NK-92 (cell line): ENCODE results near the gene PITPNM3.

Experiments used
- DNase-seq: peaks from one replicate; lab custom pipeline; 2025; ENCODE audit not compliant: unreplicated experiment; lab: John Stamatoyannopoulos, UW

The PITPNM3 gene

DNA sequence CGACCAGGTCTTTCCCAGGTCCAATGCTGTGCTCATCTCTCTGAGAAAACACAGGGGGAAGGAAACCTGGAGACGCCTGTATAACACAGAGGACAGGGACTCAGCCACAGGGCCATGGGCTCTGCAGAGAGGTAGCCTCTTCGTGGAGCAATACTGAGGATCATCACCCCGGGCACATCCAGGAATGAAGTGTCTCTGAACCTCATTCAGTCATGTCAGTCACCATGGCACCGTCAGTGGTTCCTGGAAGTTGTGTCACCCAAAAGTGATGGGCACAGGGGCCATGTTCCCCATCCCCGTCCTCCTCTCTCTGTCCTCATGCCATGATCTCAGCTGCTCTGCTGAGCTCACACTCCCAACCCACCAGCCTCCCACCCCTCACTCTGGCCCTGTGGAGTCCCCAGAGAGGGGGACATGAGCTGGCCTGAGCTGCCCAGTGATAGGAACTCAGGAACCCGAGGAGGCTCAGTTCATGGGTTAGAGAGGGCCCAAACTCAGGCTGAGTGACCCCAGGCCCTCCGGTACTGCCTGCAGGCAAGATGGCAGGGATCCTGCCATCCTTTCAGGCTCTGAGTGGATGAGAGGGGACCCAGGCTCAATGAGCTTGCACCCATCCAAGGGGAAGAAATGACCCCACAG, 53.4 kb downstream of the PITPNM3 start:
- DNase-seq: no peak

- no peak for DNase-seq
Measured at GRCh38 chr17:6502142-6502541, 54.2 kb downstream of the PITPNM3 start.

GRCh38 chr17:6501359-6501758, 55.0 kb downstream of the PITPNM3 start:
- DNase-seq: no peak

DNA sequence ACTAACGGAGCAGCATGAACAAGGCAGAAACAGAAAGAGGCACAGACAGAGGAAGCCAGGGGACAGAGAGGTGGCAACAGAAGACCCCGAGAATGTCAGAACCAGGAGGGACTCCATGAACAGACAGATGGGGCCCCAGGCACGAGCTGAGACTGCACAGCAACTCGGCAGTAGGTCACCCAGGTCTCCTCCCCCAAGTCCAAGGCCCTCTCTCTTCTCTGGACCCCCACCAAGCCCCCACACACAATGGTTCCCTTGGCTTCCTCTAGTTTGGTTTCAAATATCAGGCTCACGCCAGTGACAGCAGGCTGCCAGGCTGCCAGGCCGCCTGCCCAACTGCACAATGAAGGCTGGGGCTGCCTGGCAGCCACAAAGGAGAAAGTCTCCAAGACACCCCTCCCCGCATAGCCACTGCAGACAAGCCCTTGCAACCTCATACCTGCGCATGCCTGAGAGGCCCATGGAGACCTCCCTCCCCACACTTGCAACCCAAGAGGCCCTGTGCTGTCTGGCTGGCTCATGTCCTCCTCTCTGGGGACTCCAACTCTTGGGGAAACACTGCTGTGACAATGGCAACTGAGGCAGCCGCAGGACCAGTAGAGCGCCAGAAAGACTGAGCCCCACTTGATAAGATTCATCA, 57.3 kb downstream of the PITPNM3 start:
- DNase-seq: no peak

- DNase-seq: no peak
Measured at GRCh38 chr17:6498356-6498755, 58.0 kb downstream of the PITPNM3 start.

- no peak for DNase-seq
Measured at GRCh38 chr17:6497496-6498221, 58.7 kb downstream of the PITPNM3 start.

DNA sequence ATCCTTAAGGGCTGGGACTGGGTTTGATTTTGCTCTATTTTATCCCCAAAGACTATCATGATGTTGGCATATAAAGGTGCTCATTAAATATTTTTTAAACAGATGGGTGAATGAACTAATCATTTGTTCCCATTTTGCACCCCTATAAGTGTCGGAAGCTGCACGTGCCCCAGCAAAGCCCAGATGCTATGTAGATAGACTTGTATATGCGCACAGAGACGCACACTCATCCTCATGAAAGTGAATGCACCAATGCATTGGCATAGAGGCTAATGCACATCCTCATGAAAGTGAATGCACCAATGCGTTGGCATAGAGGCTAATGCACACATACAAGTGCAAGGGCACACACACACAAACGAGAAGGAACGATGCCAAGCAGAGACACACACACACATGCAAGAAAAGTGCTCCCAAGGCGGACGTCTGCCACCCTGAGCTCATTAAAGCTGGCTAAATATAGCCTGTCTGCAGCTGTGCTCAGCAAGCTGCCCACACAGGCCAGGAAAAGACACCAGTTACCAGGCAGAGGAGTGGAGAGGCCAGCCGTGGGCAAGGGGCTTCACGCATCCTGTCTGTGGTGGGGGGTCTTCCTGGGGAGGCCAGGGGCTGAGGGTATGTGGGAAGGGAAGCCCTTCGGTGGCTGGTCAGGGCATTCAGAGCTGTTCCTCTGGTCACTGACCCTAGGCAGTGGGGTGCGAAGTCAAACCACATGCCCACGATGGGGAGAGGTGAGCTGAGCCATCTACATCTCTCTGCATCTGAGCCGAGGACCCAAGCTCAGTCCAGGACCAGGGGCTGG, 59.5 kb downstream of the PITPNM3 start:
- DNase-seq: no peak

- no peak for DNase-seq
Measured at GRCh38 chr17:6496116-6496481, 60.3 kb downstream of the PITPNM3 start.

DNA sequence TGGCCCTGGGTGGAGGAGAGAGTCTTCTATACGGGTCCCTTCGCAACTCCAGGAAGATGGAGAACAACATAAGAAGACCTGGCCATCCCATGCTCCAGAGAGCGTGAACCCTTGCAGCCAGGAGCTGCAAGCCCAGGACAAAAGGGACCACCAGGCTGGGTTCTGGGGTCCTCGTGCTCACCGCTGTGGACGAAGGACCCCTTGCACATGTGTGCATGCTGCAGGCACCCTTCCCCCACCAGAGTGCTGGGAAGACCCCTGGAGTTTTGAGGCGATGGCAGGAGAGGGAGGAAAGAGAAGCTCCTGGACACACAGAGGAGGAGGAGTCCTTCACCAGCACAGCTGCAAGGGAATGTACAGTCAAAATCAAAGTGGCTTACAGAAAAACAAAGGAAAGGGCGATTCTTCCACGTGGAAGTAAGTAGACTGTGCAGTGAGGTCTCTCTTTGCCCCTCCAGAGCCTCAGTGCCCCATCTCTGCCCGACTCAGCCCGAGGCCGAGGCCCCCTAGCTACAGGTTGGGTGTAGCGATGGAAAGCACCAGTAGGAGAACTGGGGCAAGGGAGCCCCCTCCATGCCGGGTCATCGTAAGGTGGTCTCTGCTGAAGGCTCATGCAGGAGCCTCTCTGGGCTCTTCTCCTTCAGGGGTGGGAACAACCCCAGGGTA, 60.8 kb downstream of the PITPNM3 start:
- DNase-seq: no peak

DNA sequence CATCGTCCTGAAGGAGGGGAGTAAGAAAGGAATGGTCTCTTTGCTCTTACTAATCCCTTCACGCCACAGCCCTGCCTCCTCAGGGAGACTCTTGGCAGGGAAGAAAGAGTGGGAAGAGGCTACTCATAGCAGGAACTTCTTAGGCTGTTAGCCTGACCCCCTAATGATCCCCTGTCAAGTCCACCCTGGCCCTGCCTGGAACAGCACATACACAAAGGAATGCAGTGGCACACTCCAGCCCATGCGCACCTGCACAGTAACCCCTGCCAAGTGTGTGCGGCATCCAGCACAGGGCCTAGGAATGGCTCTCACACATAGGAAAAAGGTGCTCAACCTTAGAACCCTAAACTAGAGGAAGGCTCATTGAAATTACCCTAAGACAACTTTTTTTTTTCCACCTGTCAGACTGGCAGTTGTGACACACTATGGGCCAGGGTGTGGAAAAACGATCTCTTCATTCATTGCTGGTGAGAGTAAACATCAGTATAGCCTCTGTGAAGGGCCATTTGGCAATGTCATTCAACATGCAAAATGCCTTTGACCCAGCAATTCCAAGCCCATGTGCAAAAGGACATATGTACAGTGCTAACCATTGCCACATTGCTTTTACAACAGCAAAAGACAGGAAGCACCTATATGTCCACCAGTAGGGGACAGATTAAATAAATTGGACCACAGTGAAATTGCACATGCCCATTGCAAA, 62.0 kb downstream of the PITPNM3 start:
- DNase-seq: no peak

DNA sequence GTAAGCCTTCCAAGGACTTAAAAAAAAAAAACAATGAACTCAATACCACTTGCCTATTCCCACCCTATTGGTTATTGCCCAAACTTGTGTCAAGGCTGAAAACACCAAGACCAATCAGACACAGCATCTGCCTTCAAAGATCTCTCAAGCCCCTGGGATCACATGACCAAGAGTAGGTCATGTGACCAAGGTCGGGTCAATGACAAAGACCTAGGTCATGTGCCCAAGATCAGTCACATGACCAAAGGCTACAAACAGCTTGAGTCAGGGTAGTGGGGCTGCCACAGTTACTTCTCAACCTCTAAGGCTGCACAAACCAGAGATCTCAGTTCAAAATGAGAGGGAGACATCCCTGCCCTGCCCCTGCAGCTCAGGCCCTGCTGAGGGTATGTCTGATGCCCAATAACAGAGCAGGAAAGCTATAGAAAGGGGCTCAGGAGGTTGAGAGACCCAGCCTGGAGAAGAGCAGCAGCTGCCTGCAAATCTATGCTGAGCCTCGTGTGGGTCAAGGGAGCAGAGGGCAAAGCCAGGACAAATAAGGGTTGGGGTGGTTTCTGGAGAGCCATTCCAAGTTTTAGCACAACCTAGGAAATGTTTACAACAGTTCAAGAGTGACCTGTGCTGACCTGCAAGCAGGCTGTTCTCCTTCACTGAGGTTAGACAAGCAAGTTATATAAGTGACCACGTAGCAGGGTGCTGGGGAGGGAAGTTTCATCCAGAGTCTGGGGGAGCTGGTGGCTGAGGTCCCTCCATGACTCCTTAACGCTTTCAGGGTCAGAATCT, 63.3 kb downstream of the PITPNM3 start:
- DNase-seq: no peak

DNA sequence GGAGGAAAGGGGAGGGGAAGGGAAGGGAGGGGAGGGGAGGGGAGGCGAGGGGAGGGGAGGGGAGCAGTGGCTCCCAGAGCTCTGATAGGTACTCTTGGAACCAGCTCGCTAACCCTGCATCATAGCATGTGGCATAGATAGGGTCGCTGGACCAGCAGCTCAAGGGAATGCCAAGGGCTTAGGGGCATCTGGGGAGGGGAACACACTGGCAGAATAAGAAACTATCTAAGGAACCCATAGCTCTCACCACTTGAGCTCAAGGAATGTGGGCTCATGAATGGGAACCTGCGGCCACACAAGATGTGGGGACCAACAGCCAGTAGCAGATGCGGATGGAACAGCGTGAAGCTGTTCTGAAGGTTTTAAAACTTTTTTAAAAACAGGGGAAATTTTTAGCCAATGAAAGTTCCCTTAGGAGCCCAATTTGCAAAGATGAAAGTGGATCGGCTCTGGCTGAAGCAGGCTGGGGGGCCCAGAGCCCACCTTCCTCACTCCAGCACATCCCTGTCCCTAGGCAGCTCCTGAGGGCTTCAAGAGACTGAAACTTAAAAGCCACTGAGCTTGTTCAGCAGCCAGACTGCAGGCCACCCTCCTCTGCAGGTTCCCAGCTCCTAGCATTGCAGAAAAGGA, 65.2 kb downstream of the PITPNM3 start:
- no peak for DNase-seq

- DNase-seq: no peak
Measured at GRCh38 chr17:6489016-6489550, 67.3 kb downstream of the PITPNM3 start.

DNA sequence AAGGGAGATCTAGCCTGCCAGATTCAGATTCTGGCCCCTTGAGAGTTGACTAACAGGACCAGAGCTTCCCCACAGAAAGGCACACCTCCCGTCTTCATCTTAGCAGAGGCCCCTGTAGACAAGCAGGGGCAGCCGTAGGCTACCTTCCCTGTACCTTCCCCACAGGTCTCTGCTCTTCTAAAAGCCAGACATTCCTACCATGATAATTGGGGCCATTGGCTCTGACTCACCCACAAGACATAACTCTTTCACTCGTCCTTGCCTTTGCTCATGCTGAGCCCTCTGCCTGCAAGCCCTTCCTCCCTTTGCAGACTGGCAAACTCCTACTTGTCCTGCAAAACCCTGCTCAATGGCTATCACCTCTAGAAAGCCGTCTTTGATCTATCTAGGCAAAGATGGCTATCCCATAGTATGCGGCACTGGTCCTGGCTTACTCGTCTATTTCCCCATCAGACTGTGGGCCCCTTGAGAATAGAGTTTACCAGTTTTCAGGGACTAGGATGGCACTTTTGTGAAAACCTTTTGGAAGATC, 68.3 kb downstream of the PITPNM3 start:
- no peak for DNase-seq

GRCh38 chr17:6487251-6488007, 68.9 kb downstream of the PITPNM3 start:
- DNase-seq: no peak

GRCh38 chr17:6485646-6486412, 70.5 kb downstream of the PITPNM3 start:
- no peak for DNase-seq

DNA sequence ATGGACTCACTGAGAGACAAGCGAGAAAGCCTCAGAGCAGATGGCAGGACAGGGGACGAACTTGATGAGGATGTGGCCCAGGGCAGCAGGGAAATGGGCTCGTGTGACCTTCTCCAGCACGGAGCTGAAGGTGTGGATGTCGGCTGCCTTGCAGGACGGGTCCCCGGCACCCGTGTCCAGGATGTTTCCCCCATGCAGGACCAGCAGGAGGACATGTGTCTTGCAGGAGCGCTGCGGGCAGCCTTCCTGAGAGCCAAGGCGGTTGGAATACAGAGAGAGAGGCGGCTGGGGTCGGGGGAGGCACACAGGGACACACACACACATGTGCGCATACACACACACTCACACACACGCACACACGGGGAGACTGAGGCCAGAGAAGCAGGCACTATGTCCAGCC, 72.8 kb downstream of the PITPNM3 start:
- DNase-seq: no peak
